DOHH2 (cell line): ENCODE results near the gene EXOC6B.

Experiments used
- H3F3A ChIP-seq: fragments of 200-600 bp; sonication (generic), shearing (Covaris generic); 2 replicates; pipeline ENCODE4 v1.6.0; 2016; ENCODE audit warnings: antibody characterized with exemption, mild to moderate bottlenecking; ENCODE audit not compliant: control insufficient read depth, insufficient read depth
- H3K27ac ChIP-seq: fragments of 200-600 bp; sonication (generic); 2 replicates; pipeline ENCODE4 v1.5.1; 2014; ENCODE audit warnings: low read depth, mild to moderate bottlenecking, low read length, moderate library complexity
- H3K27me3 ChIP-seq: fragments of 200-600 bp; sonication (generic); 2 replicates; pipeline ENCODE4 v1.6.1; 2014; ENCODE audit warnings: mild to moderate bottlenecking, low read length, mixed read lengths; ENCODE audit not compliant: control insufficient read depth
- H3K36me3 ChIP-seq: fragments of 200-600 bp; sonication (generic); 2 replicates; pipeline ENCODE4 v1.6.1; 2014; ENCODE audit warnings: mild to moderate bottlenecking, low read length, moderate library complexity, mixed read lengths; ENCODE audit not compliant: control insufficient read depth
- H3K4me1 ChIP-seq: fragments of 200-600 bp; sonication (generic); 2 replicates; pipeline ENCODE4 v1.6.1; 2014; ENCODE audit warnings: mild to moderate bottlenecking, low read length, mixed read lengths; ENCODE audit not compliant: control insufficient read depth
- H3K4me2 ChIP-seq: fragments of 200-600 bp; sonication (generic); 2 replicates; pipeline ENCODE4 v1.6.0; 2014; ENCODE audit warnings: mild to moderate bottlenecking, low read length, moderate library complexity
- H3K4me3 ChIP-seq: fragments of 200-600 bp; sonication (generic); 2 replicates; pipeline ENCODE4 v1.5.1; 2014; ENCODE audit warnings: mild to moderate bottlenecking, low read length, mixed read lengths
- H3K79me2 ChIP-seq: fragments of 200-600 bp; sonication (generic); 2 replicates; pipeline ENCODE4 v1.6.1; 2014; ENCODE audit warnings: mild to moderate bottlenecking, low read length, mixed read lengths; ENCODE audit not compliant: control insufficient read depth
- H3K9me2 ChIP-seq: fragments of 200-600 bp; sonication (generic); replicated peaks from 2 replicates; pipeline ENCODE4 v1.6.1; 2014; ENCODE audit warnings: mild to moderate bottlenecking, low read length, mixed read lengths; ENCODE audit not compliant: control insufficient read depth
- H3K9me3 ChIP-seq: fragments of 200-600 bp; sonication (generic); 2 replicates; pipeline ENCODE4 v1.6.1; 2014; ENCODE audit warnings: antibody characterized with exemption, low read length, mixed read lengths; ENCODE audit not compliant: control insufficient read depth, insufficient read depth
- H4K20me1 ChIP-seq: fragments of 200-600 bp; sonication (generic); 2 replicates; pipeline ENCODE4 v1.6.0; 2014; ENCODE audit warnings: low read depth, mild to moderate bottlenecking, antibody characterized with exemption, low read length, moderate library complexity; ENCODE audit not compliant: control insufficient read depth, insufficient read depth
- EZH2phosphoT487 ChIP-seq: fragments of 200-600 bp; sonication (generic); IDR thresholded peaks from 2 replicates; pipeline ENCODE4 v1.6.1; 2017; ENCODE audit warnings: borderline replicate concordance, mild to moderate bottlenecking, antibody characterized with exemption, low read length, moderate library complexity, mixed read lengths
- TF ChIP-seq, protein P1 (sequence below): fragments of 200-600 bp; sonication (generic); IDR thresholded peaks from one replicate; pipeline ENCODE4 v1.5.1; 2014; ENCODE audit warnings: antibody characterized with exemption, mild to moderate bottlenecking, low read depth, low read length; ENCODE audit not compliant: poor library complexity, severe bottlenecking

The EXOC6B gene

GRCh38 chr2:72140621-72140960 lies 685.2 kb downstream of the EXOC6B start:
- H3K4me3 ChIP-seq = no peak overlapping the region
- TF ChIP-seq, protein P1, sequence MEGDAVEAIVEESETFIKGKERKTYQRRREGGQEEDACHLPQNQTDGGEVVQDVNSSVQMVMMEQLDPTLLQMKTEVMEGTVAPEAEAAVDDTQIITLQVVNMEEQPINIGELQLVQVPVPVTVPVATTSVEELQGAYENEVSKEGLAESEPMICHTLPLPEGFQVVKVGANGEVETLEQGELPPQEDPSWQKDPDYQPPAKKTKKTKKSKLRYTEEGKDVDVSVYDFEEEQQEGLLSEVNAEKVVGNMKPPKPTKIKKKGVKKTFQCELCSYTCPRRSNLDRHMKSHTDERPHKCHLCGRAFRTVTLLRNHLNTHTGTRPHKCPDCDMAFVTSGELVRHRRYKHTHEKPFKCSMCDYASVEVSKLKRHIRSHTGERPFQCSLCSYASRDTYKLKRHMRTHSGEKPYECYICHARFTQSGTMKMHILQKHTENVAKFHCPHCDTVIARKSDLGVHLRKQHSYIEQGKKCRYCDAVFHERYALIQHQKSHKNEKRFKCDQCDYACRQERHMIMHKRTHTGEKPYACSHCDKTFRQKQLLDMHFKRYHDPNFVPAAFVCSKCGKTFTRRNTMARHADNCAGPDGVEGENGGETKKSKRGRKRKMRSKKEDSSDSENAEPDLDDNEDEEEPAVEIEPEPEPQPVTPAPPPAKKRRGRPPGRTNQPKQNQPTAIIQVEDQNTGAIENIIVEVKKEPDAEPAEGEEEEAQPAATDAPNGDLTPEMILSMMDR = no peak
- TF ChIP-seq EZH2phosphoT487 = no peak
- H3K27me3 ChIP-seq = no peaks in the 10 kb centered on the region
- H3K27ac ChIP-seq = no peak overlapping the region
- H3K4me1 ChIP-seq = no peaks in the 10 kb centered on the region
- no peaks in the 10 kb centered on the region for H3F3A ChIP-seq
- H3K4me2 ChIP-seq = no peak overlapping the region
- H3K79me2 ChIP-seq = no peaks in the 10 kb centered on the region
- no peaks in the 10 kb centered on the region for H3K9me2 ChIP-seq
- H4K20me1 ChIP-seq = no peaks in the 10 kb centered on the region
- no peaks in the 10 kb centered on the region for H3K9me3 ChIP-seq
- H3K36me3 ChIP-seq = no peaks in the 10 kb centered on the region

- Histone ChIP-seq H3K79me2 (no peaks in the 10 kb centered on the region), H3K4me1 (no peaks in the 10 kb centered on the region), H3F3A (no peaks in the 10 kb centered on the region), H3K36me3 (no peaks in the 10 kb centered on the region), H3K27me3 (no peaks in the 10 kb centered on the region), H3K4me2 (no peak overlapping the region), H3K9me3 (no peaks in the 10 kb centered on the region), H4K20me1 (no peaks in the 10 kb centered on the region), H3K9me2 (no peaks in the 10 kb centered on the region), H3K27ac (no peak overlapping the region), H3K4me3 (no peak overlapping the region)
- TF ChIP-seq, protein P1 = no peak
- no peak for TF ChIP-seq EZH2phosphoT487
Observed at GRCh38 chr2:72139874-72140620, 685.8 kb downstream of the EXOC6B start.

DNA sequence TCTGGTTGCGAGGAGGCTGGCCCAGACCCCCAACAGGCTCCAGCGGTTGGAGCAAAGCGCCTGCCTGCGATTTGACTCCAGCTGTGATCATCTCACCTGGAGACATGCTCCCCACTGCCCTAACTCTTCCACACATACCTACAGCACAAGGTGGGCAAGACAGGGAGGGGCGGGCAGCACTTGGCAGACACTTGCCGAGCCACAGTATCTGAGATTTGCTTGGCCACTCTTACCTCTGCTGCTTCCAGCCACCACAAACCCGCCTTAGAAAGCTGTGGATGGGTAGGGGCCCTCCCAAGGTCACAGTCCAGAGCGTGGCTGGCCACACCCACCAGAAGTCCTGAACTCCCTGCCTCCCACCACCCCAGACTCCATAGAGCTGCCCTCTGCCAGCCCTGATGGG lies 686.4 kb downstream of the EXOC6B start:
- Histone ChIP-seq H3K4me1 (no peaks in the 10 kb centered on the region), H3K9me3 (no peaks in the 10 kb centered on the region), H3K9me2 (no peaks in the 10 kb centered on the region), H3F3A (no peaks in the 10 kb centered on the region), H4K20me1 (no peaks in the 10 kb centered on the region), H3K27ac (no peak overlapping the region), H3K36me3 (no peaks in the 10 kb centered on the region), H3K4me2 (no peak overlapping the region), H3K79me2 (no peaks in the 10 kb centered on the region), H3K27me3 (no peaks in the 10 kb centered on the region), H3K4me3 (no peak overlapping the region)
- no peak for TF ChIP-seq EZH2phosphoT487
- TF ChIP-seq, protein P1 = no peak
